Forelimb muscle (tissue), 1 donor: ENCODE measurements around the gene NELFB. TPM values are rescaled to one million over a fixed set of nuclear protein-coding genes. Genes with fewer than 3 reads are reported as not detected.

Experiments
- DNase-seq: peaks from one replicate; pipeline ENCODE4 v3.0.0-alpha.2; 2013; ENCODE audit warnings: low read depth
- polyA plus RNA-seq: library from polyadenylated mRNA; unstranded; fragments of 120-200 nt; gene quantifications from one replicate; pipeline ENCODE4 v1.2.1, GENCODE V29; 2013; ENCODE audit not compliant: insufficient read length

The NELFB gene
- polyA plus RNA-seq, 1 donor: 45.6 TPM

- no peak for DNase-seq
Observed at GRCh38 chr9:137281345-137282116, 26.4 kb downstream of the NELFB start.

- no peak for DNase-seq
Observed at GRCh38 chr9:137286975-137287383, 31.9 kb downstream of the NELFB start.

- DNase-seq: no peak
Observed at GRCh38 chr9:137293094-137293481, 38.0 kb downstream of the NELFB start.

- no peak for DNase-seq
Observed at GRCh38 chr9:137293482-137294090, 38.5 kb downstream of the NELFB start.

GRCh38 chr9:137294091-137294680, 39.1 kb downstream of the NELFB start:
- no peak for DNase-seq

GRCh38 chr9:137294681-137295237, 39.6 kb downstream of the NELFB start:
- DNase-seq: no peak

- DNase-seq: no peak
Observed at GRCh38 chr9:137295238-137295811, 40.2 kb downstream of the NELFB start.

GRCh38 chr9:137295849-137296669, 40.9 kb downstream of the NELFB start:
- DNase-seq: no peak

- no peak for DNase-seq
Observed at GRCh38 chr9:137296670-137297664, 41.8 kb downstream of the NELFB start.

- no peak for DNase-seq
Observed at GRCh38 chr9:137297966-137298365, 42.8 kb downstream of the NELFB start.

- DNase-seq: no peak
Observed at GRCh38 chr9:137298401-137299202, 43.5 kb downstream of the NELFB start.

GRCh38 chr9:137299203-137299565, 44.1 kb downstream of the NELFB start:
- no peak for DNase-seq

GRCh38 chr9:137299938-137300337, 44.8 kb downstream of the NELFB start:
- DNase-seq: no peak

- no peak for DNase-seq
Observed at GRCh38 chr9:137300567-137301080, 45.5 kb downstream of the NELFB start.

- DNase-seq: no peak
Observed at GRCh38 chr9:137301081-137301947, 46.2 kb downstream of the NELFB start.

- no peak for DNase-seq
Observed at GRCh38 chr9:137302118-137302448, 47.0 kb downstream of the NELFB start, which contains the start of gene NRARP. Gene NRARP, minus strand, starts transcription at chr9:137302271. Its CDS starts 343 bp downstream, at chr9:137301928.

GRCh38 chr9:137302449-137303150, 47.5 kb downstream of the NELFB start:
- no peak for DNase-seq
